Fibroblast of peridontal ligament (primary cell): ENCODE measurements around the gene SELP.

Experiments used
- DNase-seq: peaks from one replicate; pipeline ENCODE4 v3.0.0-alpha.2; 2010; ENCODE audit errors: extremely low read depth

The SELP gene

DNA sequence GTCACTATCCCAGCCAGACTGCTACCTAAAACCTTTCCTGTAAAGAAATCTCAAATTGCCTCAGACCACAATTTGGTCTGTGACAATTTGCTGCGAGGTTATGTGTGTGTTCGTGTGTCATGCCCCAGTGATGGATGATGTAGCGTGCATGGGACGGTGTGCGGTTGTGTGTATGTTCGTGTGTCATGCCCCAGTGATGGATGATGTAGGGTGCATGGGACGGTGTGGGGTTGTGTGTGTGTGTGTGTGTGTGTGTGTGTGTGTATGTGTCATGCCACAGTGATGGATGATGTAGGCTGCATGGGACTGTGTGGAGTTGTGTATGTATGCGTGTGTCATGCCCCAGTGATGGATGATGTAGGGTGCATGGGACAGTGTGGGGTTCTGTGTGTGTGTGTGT lies 9.4 kb downstream of the SELP start:
- no peak for DNase-seq

DNA sequence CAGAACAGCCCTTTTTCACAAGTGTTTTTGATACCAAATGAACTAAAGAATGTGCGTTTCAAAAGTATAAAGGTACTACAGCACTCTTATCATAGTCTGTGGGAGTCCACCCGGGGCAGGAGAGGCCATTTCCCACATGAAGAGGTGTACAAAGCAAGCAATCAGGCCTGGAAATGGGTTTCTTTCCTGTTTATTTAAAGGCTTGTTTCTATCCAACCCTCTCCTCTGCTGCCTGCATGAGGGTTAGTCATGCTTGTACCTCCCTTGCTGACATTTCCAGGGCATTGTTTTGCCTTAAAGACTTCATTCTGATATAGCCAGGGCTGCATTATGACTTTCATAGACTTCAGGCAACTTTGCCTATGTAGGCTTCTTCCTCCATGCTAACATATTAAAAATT lies 11.6 kb downstream of the SELP start:
- no peak for DNase-seq

DNA sequence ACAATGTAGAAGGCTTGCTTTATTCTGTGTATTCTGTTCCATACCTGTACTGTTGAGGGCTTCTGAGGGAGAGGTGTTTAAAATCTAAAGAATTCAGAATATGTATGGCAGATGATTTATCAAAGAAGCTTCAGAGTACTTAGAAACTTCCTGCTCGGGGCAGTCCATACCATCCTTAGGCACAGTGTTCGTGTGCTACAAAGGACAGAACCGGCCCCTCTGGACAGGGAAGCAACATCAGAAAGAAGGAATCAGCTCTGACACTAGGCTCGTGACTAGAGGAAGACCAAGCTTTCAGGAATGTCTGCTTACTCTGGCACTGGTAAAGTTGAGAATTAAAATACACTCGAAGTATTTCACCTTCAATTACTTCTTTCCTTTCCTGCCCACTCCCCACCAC lies 14.1 kb downstream of the SELP start:
- DNase-seq: no peak

DNA sequence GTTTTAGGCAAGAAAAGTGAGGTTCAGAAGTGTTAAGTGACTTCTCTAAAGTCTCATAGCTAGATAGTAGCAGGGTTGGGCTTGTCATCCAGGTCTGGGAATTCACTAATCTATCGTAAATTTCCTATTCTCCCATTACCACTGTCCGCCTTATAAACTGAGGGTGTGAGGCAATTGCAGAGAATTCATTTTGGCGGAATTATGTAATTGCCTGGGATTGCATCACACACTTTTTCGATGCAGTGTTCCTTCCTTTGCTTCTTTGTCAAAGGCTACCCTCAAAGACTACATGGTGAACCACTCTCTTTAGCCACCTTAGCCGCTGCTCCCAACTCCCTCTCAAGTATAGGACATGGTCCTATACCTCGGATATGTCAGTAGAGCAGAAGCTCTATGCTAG lies 19.1 kb downstream of the SELP start:
- no peak for DNase-seq

DNA sequence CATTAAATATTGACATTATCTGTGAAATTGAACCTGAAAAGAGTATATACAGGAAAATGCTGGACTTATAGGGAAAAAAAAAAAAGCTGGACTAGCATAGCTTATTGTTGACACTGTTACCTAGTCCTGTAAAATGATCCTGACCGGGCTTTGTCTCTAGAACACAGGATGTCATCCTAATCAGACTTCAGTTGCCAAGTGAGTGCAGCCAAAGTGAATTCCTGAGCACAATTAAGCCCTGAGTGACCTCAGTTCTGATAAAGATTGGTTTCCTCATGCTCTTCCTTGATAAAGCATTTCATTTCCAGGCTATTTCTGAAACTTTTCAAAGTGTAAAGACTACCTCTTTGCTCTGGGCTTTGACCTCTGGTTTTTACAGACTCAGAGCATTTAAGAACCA lies 19.8 kb downstream of the SELP start:
- DNase-seq: no peak

DNA sequence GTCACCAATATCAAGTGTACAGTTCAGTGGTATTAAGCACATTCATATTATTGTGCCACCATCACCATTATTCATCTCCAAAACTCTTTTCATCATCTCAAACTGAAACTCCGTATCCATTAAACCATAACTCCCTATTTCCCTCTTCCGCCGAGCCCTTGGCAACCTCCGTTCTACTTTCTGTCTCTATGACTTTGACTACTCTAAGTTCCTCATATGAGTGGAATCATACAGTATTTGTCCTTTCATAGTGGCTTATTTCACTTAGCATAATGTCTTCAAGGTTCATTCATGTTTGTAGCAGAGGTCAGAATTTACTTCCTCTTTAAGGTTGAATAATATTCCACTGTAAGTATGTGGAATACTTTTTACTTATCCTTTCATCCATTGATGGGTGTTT lies 21.7 kb downstream of the SELP start:
- no peak for DNase-seq

DNA sequence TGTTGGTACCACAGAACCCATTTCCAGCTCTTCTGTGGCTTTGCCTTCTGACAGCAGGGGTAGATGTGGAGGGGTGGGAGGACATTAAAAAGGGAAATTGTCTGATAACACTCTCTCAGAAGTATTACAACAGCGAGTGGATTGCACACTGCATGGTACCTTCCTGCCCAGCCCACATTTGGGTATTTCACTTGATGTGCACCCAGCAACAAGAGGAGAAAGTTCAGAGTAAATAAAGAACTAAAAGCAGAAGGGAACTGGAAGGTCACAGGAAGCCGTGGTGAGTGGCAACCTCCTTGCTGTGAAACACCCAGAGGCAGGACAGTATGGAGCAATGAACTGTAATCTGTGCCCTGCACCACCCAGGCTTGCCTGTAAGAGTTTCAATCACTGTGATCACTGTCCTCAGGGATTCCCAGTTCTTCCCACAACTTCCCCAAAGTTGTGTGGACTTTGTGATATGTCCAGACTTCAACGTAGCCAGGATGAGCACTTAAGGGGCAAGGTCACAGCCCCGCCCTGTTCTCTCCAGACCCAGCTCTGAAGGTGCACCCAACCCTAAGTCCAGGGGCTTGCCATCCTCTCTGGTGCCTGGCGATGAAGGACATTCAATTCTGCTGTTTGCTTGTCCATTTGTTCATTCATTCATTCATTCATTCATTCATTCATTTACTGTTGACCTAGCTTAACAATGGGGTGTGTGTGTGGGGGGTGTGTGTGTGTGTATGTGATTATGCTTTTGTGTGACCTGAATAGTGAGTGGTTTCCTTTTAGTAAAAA lies 25.0 kb downstream of the SELP start:
- DNase-seq: no peak

DNA sequence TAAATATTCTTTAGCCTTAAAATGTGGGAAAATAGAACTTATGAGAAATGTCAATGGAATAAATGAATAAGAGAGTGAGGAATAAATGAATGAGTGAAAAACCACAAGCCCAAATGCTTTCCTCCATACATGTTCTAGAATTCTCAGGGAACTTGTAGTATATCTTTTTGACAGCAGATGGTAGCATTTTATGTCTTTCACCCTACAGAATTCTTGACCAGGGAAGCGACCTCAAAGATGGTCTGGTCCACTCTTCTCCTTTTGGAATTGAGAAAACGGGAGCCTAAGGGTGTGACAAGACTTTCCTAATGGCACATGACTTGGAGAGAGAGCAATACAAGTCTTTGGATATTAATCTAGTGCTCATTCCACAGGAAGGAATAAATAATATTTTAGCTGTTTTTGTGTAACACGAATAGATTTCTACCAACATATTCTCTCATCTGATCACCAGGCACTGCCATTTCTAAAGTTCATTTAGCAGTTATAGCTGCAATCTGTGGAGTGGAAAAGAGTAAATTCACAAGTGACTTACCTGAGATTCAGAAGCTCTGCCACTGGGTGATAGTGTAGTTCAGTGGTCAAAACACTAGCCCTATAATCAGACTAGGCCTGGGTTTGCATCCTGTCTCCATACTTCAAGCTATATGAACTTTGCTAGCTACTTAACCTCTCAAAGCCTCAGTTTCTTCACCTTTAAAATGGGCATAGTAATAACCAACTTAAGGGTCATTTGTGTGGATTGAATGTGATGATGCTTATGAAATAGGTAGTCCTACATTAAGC lies 28.6 kb downstream of the SELP start:
- DNase-seq: peak; percentile 51

DNA sequence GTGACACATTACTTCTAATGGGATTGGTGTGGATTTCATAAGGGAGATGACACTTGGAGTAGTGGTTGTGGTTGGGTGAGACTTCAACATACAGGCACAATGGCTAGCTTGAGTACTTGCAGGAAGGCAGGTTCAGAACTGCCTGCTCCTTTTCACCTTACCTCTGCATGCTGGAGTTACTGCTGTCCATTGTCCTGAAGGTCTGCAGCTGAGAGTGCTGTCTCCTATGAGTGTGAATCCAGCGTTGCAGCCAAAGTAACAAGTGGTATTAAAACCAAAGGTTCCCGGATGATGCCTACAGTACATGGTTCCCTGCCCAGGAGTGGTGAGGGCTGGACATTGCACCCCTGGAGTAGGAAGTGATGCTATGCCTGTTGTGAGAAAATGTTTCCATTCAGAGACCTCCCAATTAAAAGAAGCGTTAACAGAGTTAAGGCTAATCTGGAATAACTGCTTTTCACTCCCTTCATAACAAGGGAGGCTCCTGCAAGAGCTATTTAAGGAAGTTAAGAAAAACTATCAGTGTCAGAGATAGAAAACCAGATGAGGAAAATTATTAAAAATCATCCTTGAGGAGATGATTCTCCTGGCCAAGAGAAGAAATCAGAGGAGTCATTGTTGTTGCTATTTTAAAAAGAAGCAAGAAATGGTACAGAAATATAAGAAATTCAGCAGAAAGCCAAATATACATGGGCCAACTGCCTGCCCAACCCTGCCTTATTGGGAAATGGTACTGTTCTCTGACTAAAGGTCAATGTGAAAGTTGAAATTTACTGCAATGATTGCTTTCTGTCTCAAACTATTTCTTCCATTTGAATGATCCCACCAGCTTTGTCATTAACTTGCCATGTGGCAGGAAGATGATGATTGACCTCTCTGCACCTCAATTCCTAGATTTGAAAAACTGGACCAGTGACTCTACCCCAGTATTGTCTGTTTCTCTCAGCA lies 33.9 kb downstream of the SELP start:
- peak; percentile 5 for DNase-seq

DNA sequence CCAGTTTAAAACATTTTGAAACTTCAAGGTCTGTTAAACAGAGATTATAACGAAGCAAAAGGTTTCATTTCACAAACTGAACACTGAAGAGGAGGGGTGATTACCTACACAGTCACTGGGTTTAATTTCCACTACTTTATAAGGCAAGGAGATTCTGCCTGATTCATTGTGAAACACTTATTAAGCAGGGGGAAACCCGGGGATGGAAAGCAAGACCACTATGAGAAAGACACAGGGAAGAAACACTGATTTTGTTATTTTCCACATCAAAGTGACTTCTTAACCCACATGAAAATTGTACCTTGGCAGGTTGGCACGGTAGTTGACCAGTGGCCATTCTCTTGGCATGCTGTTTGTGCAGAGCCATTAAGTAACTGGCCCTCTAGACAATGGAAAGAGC lies 35.5 kb downstream of the SELP start:
- DNase-seq: no peak

DNA sequence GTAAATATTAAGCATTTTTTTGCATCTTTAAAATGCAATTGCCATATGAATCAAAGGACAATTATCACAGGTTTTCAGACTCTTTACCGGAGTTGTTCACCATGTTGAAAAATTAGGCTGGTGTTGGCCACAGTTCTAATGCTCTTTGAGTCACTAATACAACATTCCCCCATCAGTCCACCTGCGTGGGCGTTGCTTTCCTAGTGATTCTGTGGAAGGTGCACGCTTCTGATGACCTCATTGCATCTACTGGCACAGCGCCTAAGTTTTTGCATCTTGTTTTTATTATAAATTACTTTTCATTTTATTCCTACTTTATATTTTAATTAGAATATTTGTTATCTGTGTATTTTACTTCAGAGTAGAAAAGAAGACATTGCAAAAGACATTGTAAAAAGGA lies 39.0 kb downstream of the SELP start:
- no peak for DNase-seq

DNA sequence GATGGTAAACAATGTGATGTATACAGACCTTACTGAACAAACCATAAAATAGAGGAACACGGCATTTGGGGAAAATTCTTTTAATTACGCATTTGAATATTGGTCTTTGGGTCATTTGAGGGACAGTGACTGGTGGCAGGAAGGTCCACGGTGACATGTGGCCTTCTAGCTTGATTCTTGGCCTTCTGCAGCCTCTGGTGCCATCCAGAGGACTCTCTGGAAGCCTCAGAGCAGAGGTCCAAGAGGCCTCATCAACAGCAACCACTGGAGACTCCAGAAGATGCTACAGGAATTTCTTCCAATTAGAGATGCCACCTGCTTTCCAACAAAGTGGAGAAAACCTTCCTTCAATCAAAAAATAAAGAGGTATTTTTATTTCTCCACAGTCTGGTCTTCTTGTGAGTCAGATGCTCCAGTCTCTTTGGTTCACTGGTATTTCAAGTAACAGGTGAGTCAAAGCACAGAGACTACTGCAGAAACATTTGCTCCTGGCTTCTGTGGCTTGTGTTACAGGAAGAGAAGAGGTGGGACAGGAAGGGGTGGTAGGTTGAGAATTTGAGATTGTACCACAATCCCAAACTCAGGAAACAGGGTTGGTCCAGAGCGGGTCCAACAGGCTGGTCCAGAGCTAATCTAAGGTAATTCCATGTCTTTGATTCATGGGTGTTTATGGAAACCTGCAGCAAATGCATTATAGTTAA lies 41.0 kb downstream of the SELP start:
- DNase-seq: no peak

DNA sequence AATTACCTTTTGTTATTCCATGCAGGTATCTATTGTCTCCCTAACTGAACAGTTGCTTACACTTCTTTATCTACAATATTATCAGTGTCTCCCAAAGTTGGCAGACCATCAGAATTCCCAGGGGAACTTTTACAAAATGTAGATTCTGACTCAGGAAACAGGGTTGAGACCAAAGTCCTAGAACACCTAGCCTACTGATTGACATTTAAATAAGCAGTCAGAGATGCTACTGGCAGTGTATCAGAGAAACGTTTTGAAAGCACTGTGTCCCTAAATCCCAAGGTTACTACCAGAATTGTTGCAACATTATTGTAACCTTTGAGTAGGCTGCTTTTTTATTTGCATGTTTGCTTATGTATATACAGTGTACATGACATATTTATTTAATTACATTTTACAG lies 41.8 kb downstream of the SELP start:
- no peak for DNase-seq

DNA sequence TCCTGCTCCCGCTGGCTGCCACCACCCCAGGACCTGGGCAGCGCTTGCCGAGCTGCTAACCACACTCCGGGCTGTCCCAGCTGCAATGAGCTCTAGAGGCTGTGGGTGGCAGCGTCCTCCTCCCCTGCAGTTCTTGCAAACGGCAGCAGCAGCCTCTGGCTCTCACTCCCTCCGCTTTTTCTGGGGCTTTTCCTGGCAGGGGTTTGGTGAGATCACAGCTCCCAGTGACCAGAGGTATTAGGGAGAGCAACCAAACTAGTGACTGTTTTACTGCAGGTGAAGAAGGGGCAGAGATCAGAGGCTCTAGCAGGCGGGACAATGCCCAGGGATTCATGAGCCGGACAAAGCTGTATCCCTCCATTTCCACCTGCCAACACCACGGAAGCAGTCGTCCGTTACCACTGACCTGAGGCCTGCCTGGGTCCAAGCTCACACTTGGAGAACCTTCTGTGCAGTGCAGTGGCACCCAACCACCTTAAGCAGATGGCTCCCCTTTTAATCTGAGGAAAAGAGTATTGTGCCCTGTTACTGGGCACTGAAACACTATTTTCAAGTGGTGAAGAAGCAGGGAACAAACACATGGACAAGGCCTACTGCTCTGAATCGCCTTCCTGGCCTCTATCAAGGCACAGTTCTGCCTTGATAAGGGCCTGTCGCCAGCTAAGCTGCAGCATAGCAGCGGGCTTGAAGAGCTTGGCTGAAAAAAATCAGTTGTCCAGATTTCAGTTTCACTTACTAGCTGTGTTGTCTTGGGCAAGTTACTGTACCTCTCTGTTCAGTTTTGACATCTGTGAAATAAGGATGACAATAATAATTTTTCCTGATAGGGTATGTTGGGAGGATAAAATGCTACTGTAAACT lies 43.3 kb downstream of the SELP start, which contains the start of gene F5:
TSS of gene F5 (minus strand) at position 87 of the 861 bp plus-strand sequence. CDS start 95 bp downstream, outside the sequence.
- peak; percentile 30 for DNase-seq

DNA sequence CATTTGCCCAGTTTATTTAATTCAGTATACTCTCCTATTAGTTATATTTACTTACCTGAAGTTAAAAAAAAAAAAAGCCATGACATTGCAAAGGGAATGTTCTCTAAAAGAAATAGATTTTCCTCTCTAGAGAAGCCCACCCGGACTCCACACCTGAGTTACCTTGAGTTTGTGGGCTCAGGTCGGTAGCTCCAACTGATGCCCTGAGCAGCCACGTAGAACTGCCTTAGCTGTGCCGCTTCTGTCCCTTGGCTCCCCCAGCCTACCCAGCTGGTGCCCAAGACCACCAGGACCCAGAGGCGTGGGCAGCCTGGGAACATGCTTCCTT lies 43.9 kb downstream of the SELP start:
- DNase-seq: no peak

DNA sequence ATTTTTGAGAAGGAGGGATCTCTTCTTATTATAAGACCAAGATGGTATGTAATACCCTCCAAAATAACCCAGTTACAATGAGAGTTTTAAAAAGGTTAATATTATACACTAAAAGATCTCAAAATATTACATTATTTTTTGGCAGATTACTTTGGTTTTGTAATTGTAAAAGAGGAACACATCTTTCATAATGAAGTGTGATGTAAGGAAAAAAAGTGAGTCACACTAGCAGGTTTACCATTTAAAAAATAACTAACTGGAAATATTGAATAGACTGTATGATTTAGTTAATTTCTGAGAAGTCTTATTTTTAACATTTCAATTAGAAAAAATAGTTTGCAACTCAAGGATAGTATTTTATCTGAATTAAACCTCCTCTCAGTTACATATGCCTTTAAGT lies 44.7 kb downstream of the SELP start:
- DNase-seq: no peak

DNA sequence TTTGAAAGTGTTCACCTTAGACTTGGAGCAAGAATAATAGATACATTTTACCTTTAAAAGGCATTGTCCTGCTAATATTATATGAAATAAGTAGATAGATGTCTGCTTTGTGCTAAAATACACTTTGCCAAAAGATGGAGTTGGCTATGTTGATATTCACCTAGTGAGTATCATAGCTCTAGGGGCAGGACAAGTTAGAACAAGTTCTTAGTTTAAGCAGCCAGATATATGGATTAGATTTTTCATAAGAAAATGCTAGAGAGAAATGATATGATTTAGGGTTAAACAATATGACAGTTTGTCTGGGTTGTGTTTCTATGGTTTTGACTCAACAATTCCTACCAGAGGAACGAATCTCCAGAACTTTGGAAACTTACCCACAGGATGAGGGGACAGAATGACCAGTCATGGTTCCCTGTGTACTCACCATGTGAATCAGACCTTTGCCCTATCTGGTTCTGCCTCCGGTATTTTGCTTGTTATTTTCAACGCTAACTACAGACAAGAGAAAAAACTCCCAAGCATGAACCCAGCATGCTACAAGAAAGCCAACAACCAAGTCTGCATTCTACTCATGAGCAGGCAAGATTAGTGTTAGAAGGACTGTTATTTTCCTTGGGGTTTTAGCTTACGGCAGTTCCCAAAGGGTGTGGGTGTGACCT lies 45.3 kb downstream of the SELP start:
- DNase-seq: no peak

DNA sequence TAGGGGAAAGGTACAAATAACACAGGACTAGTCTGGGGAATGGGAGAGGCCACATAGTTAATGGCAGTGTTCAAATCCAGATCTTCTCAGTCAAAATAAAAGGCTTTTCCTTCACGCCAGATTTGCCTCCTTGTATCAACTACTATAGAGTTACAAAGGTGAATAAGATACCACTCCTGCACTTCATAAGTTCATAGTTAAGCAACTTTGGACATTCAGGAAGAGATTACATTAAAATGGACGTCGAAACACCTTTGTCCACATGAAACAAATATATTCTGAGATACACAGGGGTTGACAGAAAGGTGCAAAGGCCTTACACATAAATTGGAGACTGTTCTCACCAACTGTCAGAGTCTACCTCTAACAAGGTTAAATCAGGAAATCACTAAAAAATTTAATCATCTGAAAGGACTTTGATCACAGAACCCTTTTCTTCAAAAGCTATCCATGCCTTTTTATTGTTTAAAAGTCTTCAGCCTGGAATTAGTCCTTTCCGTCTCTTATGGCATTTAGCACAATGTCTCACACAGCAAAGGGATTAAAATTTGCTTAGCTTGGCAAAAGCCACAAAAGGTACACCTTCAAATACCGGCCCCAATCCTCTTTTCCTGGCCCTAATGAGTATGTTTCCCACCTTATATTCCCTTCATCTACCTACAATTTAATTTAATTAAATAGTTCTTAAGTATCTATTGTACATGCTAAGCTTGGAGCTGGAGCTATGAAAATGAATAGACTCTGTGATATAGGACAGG lies 51.8 kb downstream of the SELP start:
- no peak for DNase-seq

DNA sequence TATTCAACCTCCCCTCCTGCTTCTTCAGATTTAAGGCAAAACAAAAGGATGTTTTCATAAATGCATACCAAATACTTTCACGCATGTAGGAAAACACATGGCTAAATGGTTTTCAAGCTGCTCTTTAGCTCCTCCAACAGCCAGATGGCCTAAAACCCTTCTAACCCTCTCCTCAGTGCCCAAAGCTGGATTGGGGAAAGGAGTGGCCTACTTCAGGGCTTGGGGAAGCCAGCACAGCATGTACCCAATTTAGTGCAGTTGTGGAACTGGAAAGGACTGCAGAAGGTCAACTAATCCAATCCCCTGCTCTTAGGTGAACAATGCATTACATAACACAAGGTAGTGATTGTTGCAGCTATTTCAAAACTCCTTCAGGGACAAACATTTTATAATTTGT lies 53.0 kb downstream of the SELP start:
- no peak for DNase-seq
